WERI-Rb-1 (cell line): Measurements from ENCODE around the gene HACD1.

Experiments
- DNase-seq: peaks from one replicate; pipeline ENCODE4 v3.0.0-alpha.2; 2020
- H3K27ac ChIP-seq: fragments of 250-450 bp; sonication (Bioruptor Pico); 2 replicates; pipeline ENCODE4 v1.5.1; 2020; ENCODE audit warnings: mild to moderate bottlenecking, moderate library complexity
- H3K27me3 ChIP-seq: fragments of 250-450 bp; sonication (Bioruptor Pico); 2 replicates; pipeline ENCODE4 v1.5.1; 2021; ENCODE audit warnings: mild to moderate bottlenecking, low read depth, moderate library complexity; ENCODE audit not compliant: insufficient read depth, severe bottlenecking
- H3K36me3 ChIP-seq: fragments of 250-450 bp; sonication (Bioruptor Pico); 2 replicates; pipeline ENCODE4 v1.5.1; 2020; ENCODE audit warnings: mild to moderate bottlenecking, moderate library complexity
- H3K4me3 ChIP-seq: 2 replicates; pipeline ENCODE4 v1.5.1; 2011; ENCODE audit warnings: low read depth, mild to moderate bottlenecking, control low read depth, low read length
- H3K9me3 ChIP-seq: fragments of 250-450 bp; sonication (Bioruptor Pico); 2 replicates; pipeline ENCODE4 v1.5.1; 2021; ENCODE audit warnings: mild to moderate bottlenecking, moderate library complexity; ENCODE audit not compliant: severe bottlenecking
- TF ChIP-seq, protein P1 (sequence below): IDR thresholded peaks from 2 replicates; pipeline ENCODE4 v1.5.1; 2011; ENCODE audit warnings: low read depth, mild to moderate bottlenecking, control low read depth, inconsistent platforms, low read length

The HACD1 gene

DNA sequence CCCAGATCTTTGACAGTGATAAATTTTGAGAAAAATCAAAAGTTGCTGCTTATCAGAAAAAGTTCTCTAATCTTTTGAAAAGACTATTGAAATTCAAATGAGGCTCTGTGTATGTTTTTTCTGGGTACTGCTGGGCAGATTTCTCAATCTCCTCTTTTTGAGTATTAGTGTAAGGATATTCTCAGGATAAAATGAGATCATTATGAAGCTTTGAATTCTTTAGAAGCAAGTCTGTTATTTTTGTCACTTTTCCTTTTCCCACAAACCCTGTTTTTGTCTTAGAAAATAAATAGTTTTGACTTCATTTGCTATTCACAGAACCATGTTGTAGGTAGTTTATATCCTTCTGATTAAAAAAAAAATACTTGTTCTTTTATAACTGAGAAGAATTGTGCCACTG, 34.7 kb upstream of the HACD1 start:
- TF ChIP-seq, protein P1, sequence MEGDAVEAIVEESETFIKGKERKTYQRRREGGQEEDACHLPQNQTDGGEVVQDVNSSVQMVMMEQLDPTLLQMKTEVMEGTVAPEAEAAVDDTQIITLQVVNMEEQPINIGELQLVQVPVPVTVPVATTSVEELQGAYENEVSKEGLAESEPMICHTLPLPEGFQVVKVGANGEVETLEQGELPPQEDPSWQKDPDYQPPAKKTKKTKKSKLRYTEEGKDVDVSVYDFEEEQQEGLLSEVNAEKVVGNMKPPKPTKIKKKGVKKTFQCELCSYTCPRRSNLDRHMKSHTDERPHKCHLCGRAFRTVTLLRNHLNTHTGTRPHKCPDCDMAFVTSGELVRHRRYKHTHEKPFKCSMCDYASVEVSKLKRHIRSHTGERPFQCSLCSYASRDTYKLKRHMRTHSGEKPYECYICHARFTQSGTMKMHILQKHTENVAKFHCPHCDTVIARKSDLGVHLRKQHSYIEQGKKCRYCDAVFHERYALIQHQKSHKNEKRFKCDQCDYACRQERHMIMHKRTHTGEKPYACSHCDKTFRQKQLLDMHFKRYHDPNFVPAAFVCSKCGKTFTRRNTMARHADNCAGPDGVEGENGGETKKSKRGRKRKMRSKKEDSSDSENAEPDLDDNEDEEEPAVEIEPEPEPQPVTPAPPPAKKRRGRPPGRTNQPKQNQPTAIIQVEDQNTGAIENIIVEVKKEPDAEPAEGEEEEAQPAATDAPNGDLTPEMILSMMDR, result no peak
- no peak for DNase-seq
- H3K27me3 ChIP-seq, result no peaks in the 10 kb centered on the region

DNA sequence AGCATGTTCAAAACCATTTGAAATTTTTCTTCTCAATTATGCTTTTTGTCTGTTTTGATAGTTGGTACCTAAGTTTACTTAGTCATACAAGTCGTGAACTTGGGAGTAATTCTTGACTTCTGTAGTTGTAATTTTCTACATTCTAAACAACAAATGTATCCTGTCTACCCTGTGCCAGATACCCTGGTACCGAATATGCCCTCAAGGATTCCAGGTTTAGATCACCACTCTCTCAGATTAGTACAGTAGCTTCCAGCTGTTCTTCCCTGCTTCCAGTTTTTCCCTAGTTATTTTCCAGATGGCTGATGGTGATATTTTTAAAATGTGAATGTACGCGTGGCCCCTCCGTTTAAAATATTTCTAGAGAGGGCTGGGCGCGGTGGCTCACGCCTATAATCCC, 33.2 kb upstream of the HACD1 start:
- H3K4me3 ChIP-seq, result no peak overlapping the region
- H3K36me3 ChIP-seq, result peaks cover 4% of the 10 kb centered on the region; the same call in 1 of the 2 replicates
- H3K9me3 ChIP-seq, result no peaks in the 10 kb centered on the region
- DNase-seq, result no peak
- TF ChIP-seq, protein P1, result no peak
- no peak overlapping the region for H3K27ac ChIP-seq
- no peaks in the 10 kb centered on the region for H3K27me3 ChIP-seq

More for the DNA sequence above, 34.7 kb upstream of the HACD1 start:
- Histone ChIP-seq H3K9me3 (no peaks in the 10 kb centered on the region), H3K27ac (no peak overlapping the region), H3K4me3 (no peak overlapping the region), H3K36me3 (peaks cover 4% of the 10 kb centered on the region; the same call in 1 of the 2 replicates)

DNA sequence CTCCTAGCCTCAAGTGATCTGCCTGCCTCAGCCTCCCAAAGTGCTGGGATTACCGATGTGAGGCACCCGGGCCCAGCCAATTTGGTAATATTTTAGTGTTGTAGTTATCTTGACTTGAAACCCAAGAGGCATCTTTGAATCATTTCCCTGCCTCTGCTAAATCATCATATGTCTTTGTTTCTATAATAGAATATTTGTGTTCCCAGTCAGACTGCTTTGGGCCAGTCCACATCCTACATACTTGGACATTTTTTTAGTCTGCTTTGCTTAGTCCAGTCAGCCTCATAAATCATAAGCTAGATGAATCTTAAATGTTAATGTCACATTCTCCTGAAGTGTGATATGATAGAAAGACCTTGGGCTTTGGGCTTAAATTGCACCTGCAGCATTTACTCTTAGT, 32.7 kb upstream of the HACD1 start:
- Histone ChIP-seq H3K4me3 (no peak overlapping the region), H3K27me3 (no peaks in the 10 kb centered on the region), H3K9me3 (no peaks in the 10 kb centered on the region), H3K27ac (no peak overlapping the region), H3K36me3 (peaks cover 4% of the 10 kb centered on the region; the same call in 1 of the 2 replicates)
- TF ChIP-seq, protein P1, result no peak
- DNase-seq, result no peak

DNA sequence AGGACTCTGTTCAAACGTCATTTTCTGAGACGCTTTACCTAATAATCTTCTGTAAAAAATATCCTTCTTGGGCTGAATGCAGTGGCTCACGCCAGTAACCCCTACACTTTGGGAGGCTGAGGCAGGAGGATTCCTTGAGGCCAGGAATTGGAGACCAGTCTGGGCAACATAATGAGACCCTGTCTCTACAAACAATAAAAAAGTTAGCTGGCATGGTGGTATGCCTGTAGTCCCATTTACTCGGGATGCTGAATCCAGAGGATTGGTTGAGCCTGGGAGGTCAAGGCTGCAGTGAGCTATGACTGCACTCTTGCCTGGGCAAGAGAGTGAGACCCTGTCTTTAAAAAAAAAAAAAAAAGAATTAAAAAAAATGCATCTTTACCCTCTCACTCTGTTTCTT, 31.9 kb upstream of the HACD1 start:
- TF ChIP-seq, protein P1, result no peak
- H3K27ac ChIP-seq, result no peak overlapping the region
- H3K36me3 ChIP-seq, result peaks cover 4% of the 10 kb centered on the region; the same call in 1 of the 2 replicates
- H3K27me3 ChIP-seq, result no peaks in the 10 kb centered on the region
- no peak for DNase-seq
- H3K9me3 ChIP-seq, result no peaks in the 10 kb centered on the region
- H3K4me3 ChIP-seq, result no peak overlapping the region

DNA sequence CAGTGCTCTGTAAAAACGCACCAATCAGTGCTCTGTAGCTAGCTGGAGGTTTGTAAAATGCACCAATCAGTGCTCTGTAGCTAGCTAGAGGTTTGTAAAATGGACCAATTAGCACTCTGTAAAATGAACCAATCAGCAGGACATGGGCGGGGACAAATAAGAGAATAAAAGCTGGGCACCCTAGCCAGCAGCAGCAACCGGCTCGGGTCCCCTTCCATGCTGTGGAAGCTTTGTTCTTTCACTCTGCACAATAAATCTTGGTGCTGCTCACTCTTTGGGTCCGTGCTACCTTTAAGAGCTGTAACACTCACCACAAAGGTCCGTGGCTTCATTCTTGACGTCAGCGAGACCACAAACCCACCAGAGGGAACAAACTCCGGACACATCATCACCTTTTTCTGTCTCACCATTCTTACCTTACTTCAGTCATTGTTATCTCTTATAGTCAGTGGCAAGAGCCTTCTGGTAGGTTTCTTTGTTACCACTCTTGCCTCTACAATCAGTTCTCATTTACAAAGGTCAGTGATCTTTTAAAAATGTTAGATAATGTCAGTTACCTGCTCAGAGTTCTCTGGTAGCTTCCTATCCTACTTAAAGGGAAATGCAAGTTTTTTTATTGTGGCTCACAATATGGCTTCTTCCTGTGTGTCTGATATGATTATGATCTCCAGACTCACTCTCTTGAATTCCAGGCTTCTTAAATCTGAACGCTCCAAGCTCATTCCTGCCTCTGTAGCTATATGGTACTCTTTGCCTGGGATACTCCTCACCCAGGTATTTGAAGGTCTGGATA, 31.3 kb upstream of the HACD1 start:
- no peak for DNase-seq
- Histone ChIP-seq H3K36me3 (peaks cover 4% of the 10 kb centered on the region; the same call in 1 of the 2 replicates), H3K27me3 (no peaks in the 10 kb centered on the region), H3K4me3 (no peak overlapping the region), H3K27ac (no peak overlapping the region), H3K9me3 (no peaks in the 10 kb centered on the region)
- TF ChIP-seq, protein P1, result no peak
